OCI-LY1 (cell line): ENCODE measurements around the gene EPB41L1.

Source experiments
- H2AFZ ChIP-seq: fragments of 200-600 bp; sonication (generic), shearing (Covaris generic); 2 replicates; pipeline ENCODE4 v1.6.0; 2014; ENCODE audit warnings: antibody characterized with exemption, mild to moderate bottlenecking, low read length
- H3F3A ChIP-seq: fragments of 200-600 bp; sonication (generic), shearing (Covaris generic); 2 replicates; pipeline ENCODE4 v1.6.0; 2014; ENCODE audit warnings: mild to moderate bottlenecking, antibody characterized with exemption, low read length, moderate library complexity; ENCODE audit not compliant: insufficient read depth
- H3K27ac ChIP-seq: fragments of 200-600 bp; sonication (generic); 2 replicates; pipeline ENCODE4 v1.5.1; 2014; ENCODE audit warnings: low read length, mixed run types, mild to moderate bottlenecking, low read depth; ENCODE audit not compliant: poor library complexity, severe bottlenecking
- H3K27me3 ChIP-seq: fragments of 200-600 bp; sonication (generic); 2 replicates; pipeline ENCODE4 v1.6.0; 2014; ENCODE audit warnings: antibody characterized with exemption, mild to moderate bottlenecking, low read length, moderate library complexity; ENCODE audit not compliant: insufficient read depth
- H3K36me3 ChIP-seq: fragments of 200-600 bp; sonication (generic); 2 replicates; pipeline ENCODE4 v1.6.1; 2014; ENCODE audit warnings: mild to moderate bottlenecking, antibody characterized with exemption, low read length, moderate library complexity, mixed read lengths; ENCODE audit not compliant: insufficient read depth
- H3K4me1 ChIP-seq: fragments of 200-600 bp; sonication (generic); 2 replicates; pipeline ENCODE4 v1.5.1; 2014; ENCODE audit warnings: mild to moderate bottlenecking, low read length, moderate library complexity; ENCODE audit not compliant: insufficient read depth, severe bottlenecking
- H3K4me2 ChIP-seq: fragments of 200-600 bp; sonication (generic), shearing (Covaris generic); 2 replicates; pipeline ENCODE4 v1.6.1; 2014; ENCODE audit warnings: low read length
- H3K4me3 ChIP-seq: fragments of 200-600 bp; sonication (generic); 2 replicates; pipeline ENCODE4 v1.5.1; 2014; ENCODE audit warnings: low read length, low read depth, mild to moderate bottlenecking, mixed read lengths; ENCODE audit not compliant: poor library complexity, severe bottlenecking
- H3K79me2 ChIP-seq: fragments of 200-600 bp; shearing (Covaris generic); 2 replicates; pipeline ENCODE4 v1.6.1; 2016; ENCODE audit warnings: mixed run types, low read length, mixed read lengths; ENCODE audit not compliant: insufficient read depth
- H3K9ac ChIP-seq: fragments of 200-600 bp; sonication (generic), shearing (Covaris generic); 2 replicates; pipeline ENCODE4 v1.6.1; 2014; ENCODE audit warnings: mild to moderate bottlenecking, low read length, mixed read lengths
- H3K9me2 ChIP-seq: fragments of 200-600 bp; sonication (generic), shearing (Covaris generic); 2 replicates; pipeline ENCODE4 v1.6.1; 2014; ENCODE audit warnings: low read depth, mild to moderate bottlenecking, low read length, mixed read lengths
- H3K9me3 ChIP-seq: fragments of 200-600 bp; shearing (Covaris generic); 2 replicates; pipeline ENCODE4 v1.6.1; 2014; ENCODE audit warnings: low read length, mixed read lengths
- H4K20me1 ChIP-seq: fragments of 200-600 bp; sonication (generic), shearing (Covaris generic); 2 replicates; pipeline ENCODE4 v1.6.0; 2016; ENCODE audit warnings: mild to moderate bottlenecking, low read length; ENCODE audit not compliant: insufficient read depth
- CTCF ChIP-seq: fragments of 200-600 bp; sonication (generic), shearing (Covaris generic); IDR thresholded peaks from 2 replicates; pipeline ENCODE4 v1.5.1; 2017; ENCODE audit warnings: mild to moderate bottlenecking, antibody characterized with exemption, low read length, moderate library complexity, mixed read lengths
- EZH2 ChIP-seq: fragments of 200-600 bp; sonication (generic), shearing (Covaris generic); IDR thresholded peaks from 2 replicates; pipeline ENCODE4 v1.8.0; 2017; ENCODE audit warnings: borderline replicate concordance, mixed run types, mild to moderate bottlenecking, antibody characterized with exemption, low read length, moderate library complexity, mixed read lengths

The EPB41L1 gene

GRCh38 chr20:36119537-36119936 is 35.0 kb upstream of the EPB41L1 start:
- no peaks in the 10 kb centered on the region for H3K79me2 ChIP-seq
- H4K20me1 ChIP-seq, result no peaks in the 10 kb centered on the region
- H3K27me3 ChIP-seq, result no peaks in the 10 kb centered on the region
- no peak overlapping the region for H3K27ac ChIP-seq
- no peaks in the 10 kb centered on the region for H3K9me2 ChIP-seq
- H3K4me2 ChIP-seq, result no peak overlapping the region
- no peaks in the 10 kb centered on the region for H3K9me3 ChIP-seq
- TF ChIP-seq EZH2 (no peak), CTCF (no peak)
- no peak overlapping the region for H3K4me3 ChIP-seq
- no peaks in the 10 kb centered on the region for H3K4me1 ChIP-seq
- H3K36me3 ChIP-seq, result no peaks in the 10 kb centered on the region
- no peak overlapping the region for H2AFZ ChIP-seq
- no peak overlapping the region for H3K9ac ChIP-seq
- no peaks in the 10 kb centered on the region for H3F3A ChIP-seq

GRCh38 chr20:36120241-36120640 is 34.3 kb upstream of the EPB41L1 start:
- no peaks in the 10 kb centered on the region for H3K4me1 ChIP-seq
- no peaks in the 10 kb centered on the region for H3K27me3 ChIP-seq
- no peaks in the 10 kb centered on the region for H3F3A ChIP-seq
- no peaks in the 10 kb centered on the region for H3K36me3 ChIP-seq
- no peaks in the 10 kb centered on the region for H3K9me3 ChIP-seq
- H4K20me1 ChIP-seq, result no peaks in the 10 kb centered on the region
- no peak for TF ChIP-seq EZH2
- no peak for TF ChIP-seq CTCF
- H3K9ac ChIP-seq, result no peak overlapping the region
- H3K4me2 ChIP-seq, result no peak overlapping the region
- no peak overlapping the region for H3K4me3 ChIP-seq
- H3K9me2 ChIP-seq, result no peaks in the 10 kb centered on the region
- no peaks in the 10 kb centered on the region for H3K79me2 ChIP-seq
- H2AFZ ChIP-seq, result no peak overlapping the region
- no peak overlapping the region for H3K27ac ChIP-seq

- H3K27me3 ChIP-seq, result no peaks in the 10 kb centered on the region
- no peaks in the 10 kb centered on the region for H3K9me2 ChIP-seq
- H3K4me1 ChIP-seq, result no peaks in the 10 kb centered on the region
- no peaks in the 10 kb centered on the region for H3K9me3 ChIP-seq
- no peaks in the 10 kb centered on the region for H3K36me3 ChIP-seq
- no peaks in the 10 kb centered on the region for H3K79me2 ChIP-seq
- no peak overlapping the region for H2AFZ ChIP-seq
- H3F3A ChIP-seq, result no peaks in the 10 kb centered on the region
- H3K4me3 ChIP-seq, result no peak overlapping the region
- no peak for TF ChIP-seq CTCF
- no peak for TF ChIP-seq EZH2
- H4K20me1 ChIP-seq, result no peaks in the 10 kb centered on the region
- H3K27ac ChIP-seq, result no peak overlapping the region
- no peak overlapping the region for H3K9ac ChIP-seq
- H3K4me2 ChIP-seq, result no peak overlapping the region
These were observed 33.5 kb upstream of the EPB41L1 start for GRCh38 chr20:36120991-36121390.
